H9 (cell line): Measurements from ENCODE around the gene NFRKB. TPM values are rescaled to one million over a fixed set of nuclear protein-coding genes. Genes with fewer than 3 reads are reported as not detected.
A peak's percentile ranks its signal among the peaks of the same experiment; 100 is the strongest.

Source experiments
- DNase-seq: peaks from one replicate; pipeline ENCODE4 v3.0.0-alpha.2; 2017
- H2AFZ ChIP-seq: one replicate; pipeline ENCODE4 v1.6.1; 2013; ENCODE audit warnings: mild to moderate bottlenecking, low read length, control low read depth, moderate library complexity
- H2AK5ac ChIP-seq: 2 replicates; pipeline ENCODE4 v1.6.1; 2013; ENCODE audit warnings: low read length, control low read depth, mixed read lengths; ENCODE audit not compliant: insufficient read length
- H2BK120ac ChIP-seq: one replicate; pipeline ENCODE4 v1.6.1; 2013; ENCODE audit warnings: low read depth, mild to moderate bottlenecking, low read length, control low read depth, inconsistent platforms; ENCODE audit not compliant: poor library complexity, severe bottlenecking
- H2BK12ac ChIP-seq: 2 replicates; pipeline ENCODE4 v1.6.1; 2013; ENCODE audit warnings: low read length, control low read depth, mixed read lengths, low read depth; ENCODE audit not compliant: insufficient read length
- H2BK15ac ChIP-seq: 2 replicates; pipeline ENCODE4 v1.6.1; 2013; ENCODE audit warnings: low read depth, low read length, control low read depth
- H2BK20ac ChIP-seq: one replicate; pipeline ENCODE4 v1.6.1; 2013; ENCODE audit warnings: low read depth, mild to moderate bottlenecking, low read length, control low read depth, inconsistent platforms; ENCODE audit not compliant: poor library complexity, severe bottlenecking
- H2BK5ac ChIP-seq: 2 replicates; pipeline ENCODE4 v1.6.1; 2013; ENCODE audit warnings: low read length, control low read depth, mixed read lengths; ENCODE audit not compliant: insufficient read length
- H3K14ac ChIP-seq: 2 replicates; pipeline ENCODE4 v1.6.1; 2013; ENCODE audit warnings: low read length, control low read depth; ENCODE audit not compliant: insufficient read depth
- H3K18ac ChIP-seq: 2 replicates; pipeline ENCODE4 v1.6.1; 2013; ENCODE audit warnings: low read depth, mild to moderate bottlenecking, mixed read lengths, low read length, control low read depth; ENCODE audit not compliant: insufficient read length
- H3K23ac ChIP-seq: 2 replicates; pipeline ENCODE4 v1.6.1; 2013; ENCODE audit warnings: low read length, control low read depth, mixed read lengths, low read depth; ENCODE audit not compliant: insufficient read length
- H3K23me2 ChIP-seq: 2 replicates; pipeline ENCODE4 v1.6.1; 2013; ENCODE audit warnings: low read depth, mild to moderate bottlenecking, mixed read lengths, low read length, control low read depth; ENCODE audit not compliant: insufficient read length, poor library complexity, severe bottlenecking
- H3K27ac ChIP-seq: 2 replicates; pipeline ENCODE4 v1.5.1; 2013; ENCODE audit warnings: low read length, control low read depth, mixed read lengths, low read depth; ENCODE audit not compliant: insufficient read length
- H3K27me3 ChIP-seq: 2 replicates; pipeline ENCODE4 v1.6.1; 2013; ENCODE audit warnings: low read length, control low read depth, inconsistent platforms; ENCODE audit not compliant: insufficient read depth
- H3K4ac ChIP-seq: 2 replicates; pipeline ENCODE4 v1.6.1; 2013; ENCODE audit warnings: low read depth, mild to moderate bottlenecking, control low read depth, inconsistent platforms, low read length, moderate library complexity
- H3K4me1 ChIP-seq: 2 replicates; pipeline ENCODE4 v1.6.1; 2013; ENCODE audit warnings: low read length, control low read depth, inconsistent platforms; ENCODE audit not compliant: insufficient read depth
- H3K4me2 ChIP-seq: 2 replicates; pipeline ENCODE4 v1.6.1; 2013; ENCODE audit warnings: low read length, control low read depth, mixed read lengths; ENCODE audit not compliant: insufficient read length, insufficient read depth
- H3K56ac ChIP-seq: 2 replicates; pipeline ENCODE4 v1.6.1; 2013; ENCODE audit warnings: low read depth, mild to moderate bottlenecking, mixed read lengths, low read length, control low read depth; ENCODE audit not compliant: insufficient read length
- H3K79me1 ChIP-seq: 2 replicates; pipeline ENCODE4 v1.6.1; 2013; ENCODE audit warnings: low read depth, mild to moderate bottlenecking, moderate library complexity, low read length, control low read depth, inconsistent platforms; ENCODE audit not compliant: insufficient read depth, poor library complexity, severe bottlenecking
- H3K79me2 ChIP-seq: 2 replicates; pipeline ENCODE4 v1.6.1; 2013; ENCODE audit warnings: low read length, control low read depth, inconsistent platforms; ENCODE audit not compliant: insufficient read depth
- H3K9ac ChIP-seq: 2 replicates; pipeline ENCODE4 v1.6.1; 2013; ENCODE audit warnings: low read length, control low read depth, mixed read lengths; ENCODE audit not compliant: insufficient read length; ENCODE audit errors: extremely low read depth
- H3K9me3 ChIP-seq: one replicate; pipeline ENCODE4 v1.6.1; 2013; ENCODE audit warnings: low read depth, low read length, inconsistent platforms; ENCODE audit not compliant: control insufficient read depth
- H3T11ph ChIP-seq: one replicate; pipeline ENCODE4 v1.6.1; 2013; ENCODE audit warnings: mild to moderate bottlenecking, low read length, control low read depth, inconsistent platforms
- H4K20me1 ChIP-seq: one replicate; pipeline ENCODE4 v1.6.1; 2013; ENCODE audit not compliant: control insufficient read depth, insufficient read length, insufficient read depth
- H4K5ac ChIP-seq: 2 replicates; pipeline ENCODE4 v1.6.1; 2013; ENCODE audit warnings: low read depth, mild to moderate bottlenecking, mixed read lengths, low read length, control low read depth; ENCODE audit not compliant: insufficient read length
- H4K8ac ChIP-seq: replicated peaks from 2 replicates; pipeline ENCODE4 v1.6.1; 2013; ENCODE audit warnings: low read length, control low read depth, mixed read lengths, low read depth; ENCODE audit not compliant: insufficient read length
- H4K91ac ChIP-seq: 2 replicates; pipeline ENCODE4 v1.6.1; 2013; ENCODE audit warnings: low read depth, mild to moderate bottlenecking, moderate library complexity, mixed read lengths, low read length, control low read depth; ENCODE audit not compliant: insufficient read length
- H3K27ac Mint-ChIP-seq, 3 experiments: 2 replicates in 2 of 3; 3 replicates in 1 of 3; pipeline ENCODE4 v1.8.0; 2020 to 2021; ENCODE audit warnings: mixed read lengths in 3 of 3, mild to moderate bottlenecking in 1 of 3, moderate library complexity in 1 of 3
- H3K27me3 Mint-ChIP-seq: 2 replicates; pipeline ENCODE4 v1.8.0; 2021; ENCODE audit warnings: low read depth, mild to moderate bottlenecking, moderate library complexity, mixed read lengths
- H3K36me3 Mint-ChIP-seq, 3 experiments: 2 replicates in 2 of 3; 3 replicates in 1 of 3; pipeline ENCODE4 v1.8.0; 2020 to 2021; ENCODE audit warnings: low read depth in 3 of 3, mixed read lengths in 3 of 3; ENCODE audit not compliant: insufficient read depth in 1 of 3
- H3K4me1 Mint-ChIP-seq, 2 experiments: 2 replicates each; pipeline ENCODE4 v1.8.0; 2020; ENCODE audit warnings: mixed read lengths in 2 of 2
- H3K4me3 Mint-ChIP-seq, 2 experiments: 2 replicates in 1 of 2; 3 replicates in 1 of 2; pipeline ENCODE4 v1.8.0; 2020 to 2021; ENCODE audit warnings: mild to moderate bottlenecking in 2 of 2, mixed read lengths in 2 of 2, moderate library complexity in 1 of 2
- H3K9me3 Mint-ChIP-seq, 2 experiments: 2 replicates in 1 of 2; 3 replicates in 1 of 2; pipeline ENCODE4 v1.8.0; 2020; ENCODE audit warnings: mild to moderate bottlenecking in 2 of 2, mixed read lengths in 2 of 2, moderate library complexity in 1 of 2
- CTCF ChIP-seq: fragments of 200-600 bp; sonication (generic); conservative IDR thresholded peaks from 3 replicates; pipeline ENCODE4 v1.8.0; 2021; ENCODE audit warnings: antibody characterized with exemption, mild to moderate bottlenecking
- WGBS: extraction: QIAGEN DNeasy Blood & Tissue Kit; methylation state at CpG from one replicate; pipeline ENCODE4 v1.1.7; 2013; ENCODE audit warnings: missing lambda C conversion rate, low lambda C conversion rate, mixed read lengths; ENCODE audit not compliant: insufficient read length; ENCODE audit errors: extremely low coverage; 5-methylcytosine and 5-hydroxymethylcytosine counted together
- total RNA-seq: library from RNA; stranded (reverse); gene quantifications from 2 replicates; pipeline ENCODE4 v1.2.1, GENCODE V29; 2021

Gene NFRKB
- total RNA-seq, 1 experiment from 2014 or later = 41.0 TPM

GRCh38 chr11:129938764-129939163 lies 43.4 kb upstream of the NFRKB start:
- H4K91ac ChIP-seq = no peak overlapping the region
- H3K79me2 ChIP-seq = no peaks in the 10 kb centered on the region
- H3K23ac ChIP-seq = no peak overlapping the region
- no peak overlapping the region for H4K5ac ChIP-seq
- H3K9me3 ChIP-seq = no peaks in the 10 kb centered on the region
- no peaks in the 10 kb centered on the region for H3K23me2 ChIP-seq
- H2AFZ ChIP-seq = no peak overlapping the region
- H2BK15ac ChIP-seq = no peak overlapping the region
- no peak overlapping the region for H3K18ac ChIP-seq
- no peak for TF ChIP-seq CTCF
- H3K27ac ChIP-seq = peak overlapping the region; percentile 6
- no peak for DNase-seq
- no CpG with 5 or more reads among the region's 5 CpGs for WGBS
- no peaks in the 10 kb centered on the region for H3K27me3 Mint-ChIP-seq
- no peak overlapping the region for H2BK5ac ChIP-seq
- H3K4me3 Mint-ChIP-seq = no peak overlapping the region; a peak in 1 of 5 replicates
- H3T11ph ChIP-seq = no peak overlapping the region
- H3K4ac ChIP-seq = no peak overlapping the region
- H2BK120ac ChIP-seq = no peak overlapping the region
- no peaks in the 10 kb centered on the region for H3K27me3 ChIP-seq
- H4K20me1 ChIP-seq = no peaks in the 10 kb centered on the region
- H2BK20ac ChIP-seq = no peak overlapping the region
- H3K56ac ChIP-seq = no peak overlapping the region
- peaks cover 9% of the 10 kb centered on the region for H3K4me1 ChIP-seq
- peaks cover 3 to 26% (median 15%) of the 10 kb centered on the region in 3 experiments for H3K36me3 Mint-ChIP-seq
- H3K79me1 ChIP-seq = no peaks in the 10 kb centered on the region
- H4K8ac ChIP-seq = no peak overlapping the region
- H3K14ac ChIP-seq = no peak overlapping the region
- H3K9me3 Mint-ChIP-seq = no peaks in the 10 kb centered on the region
- peak overlapping the region; percentile 6 for H2BK12ac ChIP-seq
- H3K4me2 ChIP-seq = no peak overlapping the region
- H3K27ac Mint-ChIP-seq = peak overlapping the region in 1 of 3 experiments; percentile 23; a peak in 4 of 7 replicates
- peaks cover 27 to 40% of the 10 kb centered on the region in 2 experiments for H3K4me1 Mint-ChIP-seq
- H3K9ac ChIP-seq = no peak overlapping the region
- no peak overlapping the region for H2AK5ac ChIP-seq
